PC-9 (cell line): ENCODE results near the gene RIC3. TPM values are rescaled to one million over a fixed set of nuclear protein-coding genes. Genes with fewer than 3 reads are reported as not detected.

ENCODE experiments used
- BruUV-seq: library from RNA; stranded (reverse); fragments of 400-500 nt; replicated peaks from 2 replicates; lab custom pipeline; 2021; lab: Mats Ljungman, UMichigan
- CTCF ChIA-PET: fragments of 300-600 bp; sonication (Branson Sonifier 250); formaldehyde crosslinking; loops from one replicate; lab custom pipeline; 2022; ENCODE audit warnings: antibody characterized with exemption; lab: Charles Lee
- POLR2A ChIA-PET: fragments of 300-600 bp; sonication (Branson Sonifier 250); formaldehyde crosslinking; loops from one replicate; lab custom pipeline; 2022; ENCODE audit warnings: antibody characterized with exemption; ENCODE audit not compliant: unreplicated experiment; lab: Charles Lee
- DNase-seq, 2 experiments: peaks; one replicate each; pipeline versions ENCODE4 v3.0.0 to v3.0.0-alpha.2; 2015 to 2022; ENCODE audit warnings: mixed read lengths in 1 of 2
- H2AFZ ChIP-seq: fragments of 200-600 bp; sonication (generic); 2 replicates; pipeline ENCODE4 v1.8.1; 2017; ENCODE audit warnings: antibody characterized with exemption
- H3F3A ChIP-seq: fragments of 200-600 bp; sonication (generic); 2 replicates; pipeline ENCODE4 v1.8.1; 2017; ENCODE audit warnings: antibody characterized with exemption, mild to moderate bottlenecking, low read depth; ENCODE audit not compliant: insufficient read depth
- H3K27ac ChIP-seq: fragments of 200-600 bp; sonication (generic); 2 replicates; pipeline ENCODE4 v1.6.1; 2016; ENCODE audit warnings: mixed run types
- H3K27me3 ChIP-seq: fragments of 200-600 bp; sonication (generic); 2 replicates; pipeline ENCODE4 v1.6.1; 2016; ENCODE audit warnings: low read depth, mixed run types; ENCODE audit not compliant: insufficient read depth
- H3K36me3 ChIP-seq: fragments of 200-600 bp; sonication (generic); 2 replicates; pipeline ENCODE4 v1.6.1; 2016; ENCODE audit warnings: low read depth, mixed run types
- H3K4me1 ChIP-seq: fragments of 200-600 bp; sonication (generic); replicated peaks from 2 replicates; pipeline ENCODE4 v1.6.1; 2016; ENCODE audit warnings: mixed run types; ENCODE audit not compliant: insufficient read depth
- H3K4me2 ChIP-seq: fragments of 200-600 bp; sonication (generic); 2 replicates; pipeline ENCODE4 v1.6.1; 2017; ENCODE audit warnings: mixed run types
- H3K4me3 ChIP-seq: fragments of 200-600 bp; sonication (generic); 2 replicates; pipeline ENCODE4 v1.6.1; 2016; ENCODE audit warnings: mixed run types
- H3K79me2 ChIP-seq: fragments of 200-600 bp; sonication (generic); 2 replicates; pipeline ENCODE4 v1.6.1; 2017; ENCODE audit warnings: low read depth, mixed run types
- H3K9me2 ChIP-seq: fragments of 200-600 bp; sonication (generic); 2 replicates; pipeline ENCODE4 v1.8.1; 2017; ENCODE audit warnings: mild to moderate bottlenecking; ENCODE audit not compliant: insufficient read depth
- H3K9me3 ChIP-seq: fragments of 200-600 bp; sonication (generic); 2 replicates; pipeline ENCODE4 v1.8.1; 2016; ENCODE audit warnings: low read depth; ENCODE audit not compliant: insufficient read depth
- H4K20me1 ChIP-seq: fragments of 200-600 bp; sonication (generic); 2 replicates; pipeline ENCODE4 v1.8.1; 2017; ENCODE audit not compliant: insufficient read depth
- CTCF ChIP-seq: fragments of 200-600 bp; sonication (generic); conservative IDR thresholded peaks from 2 replicates; pipeline ENCODE4 v1.6.1; 2017; ENCODE audit warnings: mixed run types, antibody characterized with exemption, mild to moderate bottlenecking, moderate library complexity
- EZH2 ChIP-seq: fragments of 200-600 bp; sonication (generic); IDR thresholded peaks from 2 replicates; pipeline ENCODE4 v1.8.0; 2017; ENCODE audit warnings: antibody characterized with exemption, low read depth
- intact Hi-C: fragments of 100-400 bp; cut with micrococcal nuclease; formaldehyde crosslinking; loops from one replicate; pipeline ENCODE4 v1.10.0; 2022; ENCODE audit not compliant: unreplicated experiment
- total RNA-seq: library from RNA; stranded (reverse); gene quantifications from 2 replicates; pipeline ENCODE4 v1.2.3, GENCODE V29; 2021

The RIC3 gene
- total RNA-seq, 1 experiment from 2014 or later, result not detected

GRCh38 chr11:8204596-8204995 is 35.8 kb upstream of the RIC3 start:
- no TSS peak for BruUV-seq
- Histone ChIP-seq H3K4me3 (no peak overlapping the region), H3K4me1 (no peaks in the 10 kb centered on the region), H4K20me1 (no peaks in the 10 kb centered on the region), H3K36me3 (no peaks in the 10 kb centered on the region), H2AFZ (no peak overlapping the region), H3K4me2 (no peak overlapping the region), H3K79me2 (no peaks in the 10 kb centered on the region), H3F3A (no peaks in the 10 kb centered on the region), H3K27me3 (peaks cover 13% of the 10 kb centered on the region; the same call in 1 of the 2 replicates), H3K9me2 (no peaks in the 10 kb centered on the region), H3K27ac (no peak overlapping the region), H3K9me3 (no peaks in the 10 kb centered on the region)
- no peak for TF ChIP-seq EZH2
- TF ChIP-seq CTCF, result no peak
- CTCF ChIA-PET, result no interaction called here
- intact Hi-C loops, result no loop called here
- no peak for DNase-seq
- POLR2A ChIA-PET, result no interaction called here

- no peak for TF ChIP-seq CTCF
- TF ChIP-seq EZH2, result no peak
- Histone ChIP-seq H4K20me1 (no peaks in the 10 kb centered on the region), H3K4me3 (no peak overlapping the region), H3K36me3 (no peaks in the 10 kb centered on the region), H2AFZ (no peak overlapping the region), H3K27me3 (peaks cover 13% of the 10 kb centered on the region; the same call in 1 of the 2 replicates), H3F3A (no peaks in the 10 kb centered on the region), H3K79me2 (no peaks in the 10 kb centered on the region), H3K9me3 (no peaks in the 10 kb centered on the region), H3K4me1 (no peaks in the 10 kb centered on the region), H3K9me2 (no peaks in the 10 kb centered on the region), H3K4me2 (no peak overlapping the region), H3K27ac (no peak overlapping the region)
- ChIA-PET CTCF (no interaction called here), POLR2A (no interaction called here)
- no TSS peak for BruUV-seq
- DNase-seq, result no peak
- intact Hi-C loops, result no loop called here
Measured at GRCh38 chr11:8204025-8204424, 35.2 kb upstream of the RIC3 start.

GRCh38 chr11:8203414-8203715 is 34.5 kb upstream of the RIC3 start:
- no peaks in the 10 kb centered on the region for H3K4me1 ChIP-seq
- H3K36me3 ChIP-seq, result no peaks in the 10 kb centered on the region
- H4K20me1 ChIP-seq, result no peaks in the 10 kb centered on the region
- no peaks in the 10 kb centered on the region for H3K9me2 ChIP-seq
- no peak for DNase-seq
- ChIA-PET POLR2A (no interaction called here), CTCF (no interaction called here)
- H3K4me3 ChIP-seq, result no peak overlapping the region
- H3K9me3 ChIP-seq, result no peaks in the 10 kb centered on the region
- H2AFZ ChIP-seq, result no peak overlapping the region
- H3K79me2 ChIP-seq, result no peaks in the 10 kb centered on the region
- H3K27me3 ChIP-seq, result peaks cover 13% of the 10 kb centered on the region; the same call in 1 of the 2 replicates
- H3K27ac ChIP-seq, result no peak overlapping the region
- intact Hi-C loops, result no loop called here
- no TSS peak for BruUV-seq
- H3F3A ChIP-seq, result no peaks in the 10 kb centered on the region
- TF ChIP-seq EZH2 (no peak), CTCF (no peak)
- H3K4me2 ChIP-seq, result no peak overlapping the region
